Stimulated activated CD4-positive, alpha-beta T cell treated with anti-CD3 and anti-CD28 coated beads, Interleukin-2, amount 100 ng/mL, for 24 hours (primary cell): ENCODE data around the gene KRT14.
"Not testable (repeated sequence)": the region's sequence is repeated elsewhere in the genome, so short reads cannot be mapped to it uniquely, and the experiment has no call there.

Experiments used
- DNase-seq, 2 donors: peaks; one replicate each; pipeline ENCODE4 v3.0.0-alpha.2; 2020

The KRT14 gene

DNA sequence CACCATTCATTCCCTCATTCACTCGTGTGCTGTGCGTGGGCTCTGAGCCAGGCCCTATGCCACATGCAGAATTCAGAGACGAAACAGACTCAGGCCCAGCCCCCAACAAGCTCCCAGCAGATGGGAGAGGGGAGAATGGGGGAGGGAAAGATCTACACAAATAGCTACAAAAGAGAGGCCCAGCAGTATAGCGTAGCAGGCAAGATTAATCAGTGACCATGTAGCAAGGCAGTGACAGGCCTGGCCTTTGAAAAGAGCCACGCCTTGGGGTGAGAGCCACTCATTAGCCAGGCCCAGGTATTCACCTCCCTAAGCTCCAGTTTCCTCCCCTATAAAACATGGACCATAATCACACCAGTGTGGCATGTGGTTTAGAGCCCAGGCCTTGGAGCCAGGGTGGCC lies 42.2 kb downstream of the KRT14 start:
- DNase-seq, result no peak

DNA sequence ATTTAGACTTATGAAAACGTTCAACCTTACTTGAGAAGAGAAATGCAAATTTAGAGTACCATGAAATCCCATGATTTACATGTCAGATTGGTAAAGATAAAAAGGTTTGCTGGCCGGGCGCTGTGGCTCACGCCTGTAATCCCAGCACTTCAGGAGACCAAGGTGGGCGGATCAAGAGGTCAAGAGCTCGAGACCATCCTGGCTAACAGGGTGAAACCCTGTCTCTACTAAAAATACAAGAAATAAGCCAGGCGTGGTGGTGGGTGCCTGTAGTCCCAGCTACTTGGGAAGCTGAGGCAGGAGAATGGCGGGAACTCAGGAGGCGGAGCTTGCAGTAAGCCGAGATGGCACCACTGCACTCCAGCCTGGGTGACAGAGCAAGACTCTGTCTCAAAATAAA lies 43.9 kb downstream of the KRT14 start:
- not testable (repeated sequence) for DNase-seq

DNA sequence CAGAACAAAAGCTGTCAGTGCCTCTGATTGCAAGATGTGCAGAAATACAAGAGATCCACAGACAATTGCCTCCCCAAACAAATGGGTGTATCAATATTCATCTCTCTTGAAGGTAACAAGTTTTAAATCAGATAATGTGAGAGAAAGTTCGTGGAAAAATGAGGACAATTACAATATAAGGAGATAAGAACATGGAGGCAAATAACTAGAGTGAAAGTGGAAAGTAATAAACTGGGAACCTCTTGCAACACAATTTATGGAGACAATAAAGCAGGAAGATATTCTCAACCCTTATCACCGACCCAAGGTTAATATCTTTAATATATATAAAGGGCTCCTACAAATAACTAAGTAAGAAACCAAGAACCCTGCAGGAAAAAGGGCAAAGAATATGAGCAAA lies 44.3 kb downstream of the KRT14 start:
- no peak for DNase-seq

DNA sequence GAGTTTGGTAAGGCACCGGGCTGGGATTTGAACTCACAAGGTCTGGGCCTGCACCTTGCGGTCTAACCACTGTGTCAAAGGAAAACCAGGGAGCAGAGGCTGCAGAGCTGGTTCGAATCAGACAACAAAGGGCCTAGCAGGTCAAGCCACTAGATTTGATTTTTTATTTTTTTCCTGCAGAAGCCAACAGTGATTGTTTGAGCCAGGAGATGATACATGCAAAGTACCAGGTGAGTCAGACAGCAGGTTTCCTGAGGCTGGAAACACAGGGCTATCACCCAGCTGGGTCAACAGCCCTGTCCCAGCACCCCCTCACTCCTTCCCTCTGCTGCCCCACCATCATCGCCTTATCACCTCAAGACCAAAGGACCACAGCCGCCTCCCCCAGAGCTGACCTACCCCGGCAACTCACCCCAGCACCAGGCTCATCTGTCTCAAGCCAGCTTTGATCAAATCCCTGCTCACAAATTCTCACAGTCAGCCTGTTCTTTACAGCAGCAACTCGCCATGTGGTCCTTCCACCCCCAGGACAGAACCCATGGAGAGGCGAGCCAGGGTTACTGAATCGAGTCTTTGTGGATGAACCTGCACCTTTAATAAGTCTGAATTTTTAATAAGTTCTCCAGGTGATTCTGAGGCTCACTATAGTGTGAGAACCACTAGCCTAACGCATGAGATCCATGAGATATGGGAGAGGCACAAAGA lies 45.6 kb downstream of the KRT14 start:
- no peak for DNase-seq

DNA sequence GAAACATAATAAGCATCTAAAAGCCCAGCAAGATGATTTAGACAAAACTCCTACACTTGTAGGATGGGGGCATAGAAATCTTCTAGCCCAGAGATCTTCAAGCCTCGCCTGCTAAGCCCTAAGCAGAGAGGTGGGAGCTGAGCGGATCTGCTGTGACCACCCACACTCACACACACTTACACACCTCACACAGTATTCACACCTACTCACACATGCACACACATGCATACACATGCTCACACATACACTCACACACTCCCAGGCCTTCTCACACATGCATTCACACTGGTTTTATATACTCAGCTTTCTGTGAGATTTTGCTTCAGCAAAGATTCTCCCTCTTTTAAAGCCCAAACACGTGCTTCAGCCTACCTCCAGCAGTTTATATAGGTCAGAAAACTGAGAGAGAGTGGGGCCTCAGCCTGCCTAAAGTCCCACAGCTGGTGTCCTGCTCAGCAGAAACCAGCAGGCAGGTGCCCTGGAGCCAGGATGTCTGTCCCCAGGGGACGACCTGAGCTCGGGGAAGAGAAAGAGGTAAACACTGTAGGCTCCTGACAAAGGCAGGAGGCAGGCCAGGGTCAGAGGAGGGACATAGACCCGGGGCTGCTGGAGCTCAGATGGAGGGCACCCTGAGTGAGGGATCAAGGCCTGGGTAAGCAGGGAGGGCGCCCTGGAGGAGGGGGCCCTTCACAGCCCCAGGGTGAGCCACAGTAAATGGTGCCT lies 46.6 kb downstream of the KRT14 start:
- no peak for DNase-seq

DNA sequence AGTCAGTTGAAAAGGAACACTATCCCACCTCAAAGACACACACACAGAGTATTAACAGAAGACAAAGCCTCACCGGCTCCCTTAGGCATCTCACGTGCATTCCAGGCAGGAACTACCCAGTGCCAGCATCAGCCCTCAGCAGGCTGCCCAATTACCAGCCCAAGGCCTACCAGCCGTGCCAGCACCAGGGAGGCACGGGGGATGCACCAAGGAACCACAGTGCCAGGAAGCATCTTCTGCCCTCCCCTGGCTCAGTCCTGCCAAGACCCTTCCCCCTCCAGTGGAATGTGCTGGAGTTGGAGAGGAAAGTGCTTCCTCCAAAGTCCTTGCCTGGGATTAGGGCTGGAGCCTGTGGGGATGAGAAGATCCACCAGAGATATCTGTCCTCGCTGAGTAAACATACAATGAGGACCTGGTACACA lies 47.6 kb downstream of the KRT14 start:
- DNase-seq, result no peak

DNA sequence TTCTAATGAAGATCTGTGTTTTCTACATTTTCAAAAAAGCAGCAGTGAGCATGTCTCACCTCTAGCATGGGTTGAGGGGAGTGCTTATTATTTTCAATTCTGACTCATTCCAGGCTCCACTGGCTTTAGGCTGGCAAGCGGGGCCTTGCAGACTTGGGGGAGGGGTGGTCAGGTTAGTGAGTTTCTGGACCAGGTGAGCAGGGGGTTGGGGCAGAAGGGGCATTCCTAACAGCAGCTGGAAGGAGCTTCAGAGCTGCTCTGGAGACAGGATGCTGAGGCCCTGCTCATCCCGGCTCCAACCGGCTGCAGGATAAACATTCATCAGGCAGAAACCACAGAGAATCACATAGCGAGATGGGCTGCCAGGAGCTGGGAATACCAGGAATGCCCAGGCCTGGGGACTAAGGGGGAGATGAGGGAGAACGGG lies 48.1 kb downstream of the KRT14 start:
- no peak for DNase-seq

DNA sequence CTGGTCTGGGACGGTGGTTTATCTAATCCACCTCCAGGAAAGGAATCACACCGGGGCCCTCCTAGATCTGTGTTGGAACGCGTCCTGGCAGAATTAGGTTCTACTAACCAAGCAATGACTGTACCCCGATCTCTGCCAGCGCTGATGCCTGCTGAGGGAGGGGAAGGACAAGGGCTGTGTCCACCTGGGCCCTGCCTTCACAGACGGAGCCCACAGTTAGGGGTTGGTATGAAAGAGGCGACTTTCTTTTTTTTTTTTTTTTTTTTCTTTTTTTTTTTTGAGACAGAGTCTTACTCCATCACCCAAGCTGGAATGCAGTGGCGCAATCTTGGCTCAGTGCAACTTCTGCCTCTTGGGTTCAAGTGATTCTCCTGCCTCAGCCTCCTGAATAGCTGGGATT lies 48.7 kb downstream of the KRT14 start:
- no peak for DNase-seq

DNA sequence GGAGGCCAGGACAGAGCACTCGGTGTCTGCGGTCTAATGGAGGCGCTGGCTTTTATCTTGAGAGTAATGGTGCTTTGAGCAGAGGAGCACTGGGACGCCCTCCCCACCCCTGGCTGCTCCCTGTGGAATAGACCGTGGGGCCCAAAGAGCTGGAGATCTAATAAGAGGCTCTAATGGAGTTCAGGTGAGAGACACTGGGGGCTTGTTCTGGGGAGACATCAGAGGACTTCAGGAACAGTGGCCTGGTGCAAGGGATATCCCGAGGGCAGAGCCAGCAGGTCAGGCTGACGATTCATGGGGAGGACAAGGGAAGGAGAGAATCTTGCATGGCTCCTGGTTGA lies 49.1 kb downstream of the KRT14 start:
- DNase-seq, result no peak

DNA sequence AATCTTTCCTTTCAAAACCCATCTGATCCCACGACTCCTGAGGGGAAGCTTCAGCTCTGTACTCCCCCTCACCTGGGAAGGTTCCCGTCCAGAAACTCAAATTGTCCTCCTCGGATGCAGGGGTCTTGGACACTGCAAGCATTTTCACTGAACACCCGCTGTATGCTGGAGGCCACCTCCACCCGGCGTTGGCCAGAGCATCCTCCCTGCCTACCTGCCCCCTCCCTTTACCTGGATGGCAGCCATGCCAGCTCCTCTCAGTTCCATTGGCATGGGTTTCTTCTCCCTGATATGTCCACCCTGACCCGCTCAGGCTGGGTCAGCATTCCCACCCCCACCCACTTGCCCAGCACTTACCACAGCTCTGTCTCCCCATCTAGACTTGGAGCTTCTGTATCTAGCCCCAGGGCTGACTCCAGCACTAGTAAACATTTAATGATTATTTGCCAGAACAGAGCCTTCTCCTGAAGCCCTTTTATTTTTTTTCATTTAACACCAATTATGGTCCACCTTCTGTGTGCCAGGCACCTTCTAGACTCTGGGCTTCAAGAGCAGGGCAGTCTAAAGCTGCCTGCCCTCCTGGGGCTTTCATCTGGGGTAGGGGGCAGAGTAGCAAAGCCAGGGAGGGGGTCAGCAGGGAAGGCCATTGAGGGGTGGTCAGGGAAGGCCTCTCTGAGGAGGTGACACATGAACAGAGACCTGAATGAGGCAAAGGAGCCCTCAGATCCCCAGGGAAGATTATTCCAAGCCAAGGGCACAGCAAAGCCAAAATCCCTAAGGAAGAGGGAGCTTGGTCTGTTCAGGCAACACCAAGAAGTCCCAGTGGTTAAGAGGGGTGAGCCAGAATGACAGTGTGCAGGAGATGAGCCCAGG lies 49.7 kb downstream of the KRT14 start:
- DNase-seq, result no peak

DNA sequence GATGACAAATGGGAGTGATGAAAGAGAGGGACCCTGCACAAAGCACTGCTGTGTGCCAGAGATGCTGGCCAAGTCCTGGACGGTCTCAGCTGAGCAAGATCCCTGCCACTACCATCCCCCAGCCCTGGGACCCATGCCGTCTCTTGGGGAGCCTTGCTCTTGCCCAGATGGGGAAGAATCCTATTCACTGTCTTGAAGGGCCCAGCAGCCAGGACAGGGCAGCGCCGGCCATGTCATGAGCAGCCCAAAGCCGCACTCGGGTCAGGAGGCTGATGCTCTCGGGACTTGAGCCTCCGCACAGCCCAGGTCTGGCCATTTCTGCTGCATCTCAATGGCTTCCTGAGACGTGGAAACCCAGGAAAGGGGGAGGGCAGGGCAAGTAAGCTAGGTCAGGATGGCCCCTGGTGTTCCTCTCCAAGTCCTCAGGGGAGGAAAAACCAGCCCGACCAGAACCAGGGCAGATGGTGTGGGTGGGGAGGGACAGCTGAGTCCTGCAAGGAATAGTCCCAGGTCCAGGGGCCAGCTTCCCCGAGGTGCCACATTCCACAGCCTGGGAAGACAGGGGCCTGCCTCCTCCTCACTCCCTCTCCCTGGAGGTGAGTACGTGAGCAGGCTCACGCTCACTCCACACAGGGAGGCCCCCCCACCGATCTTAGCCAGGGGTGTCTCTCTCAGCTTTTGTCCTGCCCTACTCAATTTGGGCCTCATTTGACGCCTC lies 50.8 kb downstream of the KRT14 start:
- DNase-seq, result no peak

DNA sequence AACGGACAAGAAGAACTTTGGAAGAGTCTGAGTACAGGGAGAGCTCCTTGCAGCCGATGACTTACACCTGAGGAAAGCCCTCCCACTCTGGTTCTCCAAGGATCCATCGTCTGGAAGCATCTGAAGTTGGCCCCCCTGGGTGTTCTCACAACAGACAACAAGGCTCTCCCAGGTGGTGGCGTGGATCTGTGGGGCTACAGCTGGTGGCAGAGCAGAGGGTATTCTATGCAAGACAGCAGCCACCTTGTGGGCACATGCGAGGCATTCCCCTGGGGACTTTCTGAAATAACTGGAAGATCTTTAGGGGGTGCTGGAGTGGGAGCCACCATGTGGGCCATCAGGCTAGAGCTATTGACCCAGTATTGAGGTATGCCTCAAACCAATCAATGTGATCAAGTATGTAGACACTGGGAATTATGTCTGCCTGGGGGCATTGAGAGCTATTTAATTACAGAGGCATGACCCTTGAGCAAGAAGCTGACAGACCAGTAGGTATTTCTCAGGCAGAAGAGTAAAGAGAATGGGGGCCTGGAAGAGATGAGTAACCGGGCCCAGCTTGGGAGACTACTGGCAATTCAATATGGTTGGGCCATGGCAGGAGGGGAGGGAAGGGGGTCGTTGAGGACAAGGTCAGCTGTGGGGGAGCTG lies 51.7 kb downstream of the KRT14 start:
- DNase-seq, result no peak

DNA sequence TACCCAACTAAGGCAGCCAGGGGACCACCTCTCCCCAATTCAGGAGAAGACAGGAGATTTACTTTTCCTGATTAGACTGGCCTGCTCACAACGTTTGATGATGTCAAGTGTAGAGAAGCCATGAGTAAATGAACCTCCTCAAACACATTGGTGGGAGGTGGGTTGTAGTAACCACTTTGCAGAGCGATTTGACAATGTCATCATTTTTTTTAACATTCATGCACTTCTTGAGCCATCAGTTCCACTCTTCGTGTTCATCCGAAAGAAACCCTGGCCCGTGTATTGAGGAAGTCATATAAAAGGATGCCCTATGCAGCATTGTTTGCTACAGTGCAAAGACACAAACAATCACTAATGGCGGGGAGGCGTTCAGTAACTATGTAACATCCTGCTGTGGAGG lies 53.1 kb downstream of the KRT14 start:
- DNase-seq, result no peak

DNA sequence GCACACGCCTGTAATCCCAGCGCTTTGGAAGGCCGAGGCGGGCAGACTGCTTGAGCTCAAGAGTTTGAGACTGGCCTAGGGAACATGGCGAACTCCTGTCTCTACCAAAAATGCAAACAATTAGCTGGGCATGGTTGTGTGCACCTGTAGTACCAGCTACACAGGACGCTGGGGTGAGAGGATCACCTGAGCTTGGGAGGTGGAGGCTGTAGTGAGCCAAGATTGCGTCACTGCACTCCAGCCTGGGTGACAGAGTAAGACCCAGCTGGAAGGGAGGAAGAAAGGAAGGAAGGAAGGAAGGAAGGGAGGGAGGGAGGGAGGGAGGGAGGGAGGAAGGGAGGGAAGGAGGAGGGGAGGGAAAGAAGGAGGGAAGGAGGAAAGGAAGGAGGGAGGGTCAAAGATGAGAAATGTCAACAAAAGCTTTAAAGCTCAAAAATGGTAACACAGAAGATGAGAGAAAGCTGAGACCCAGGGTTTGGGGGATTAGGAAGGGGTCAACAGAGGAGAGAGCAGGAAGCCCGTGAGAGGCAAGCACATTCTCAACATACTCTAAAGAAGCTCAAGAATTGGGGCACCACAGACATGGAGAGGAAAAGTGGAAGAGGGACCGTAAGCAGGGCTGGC lies 53.6 kb downstream of the KRT14 start:
- DNase-seq, result no peak
